Naive thymus-derived CD8-positive, alpha-beta T cell (primary cell): ENCODE data around the gene TSPAN18. TPM values are rescaled to one million over a fixed set of nuclear protein-coding genes. Genes with fewer than 3 reads are reported as not detected.
"Not testable (repeated sequence)": the region's sequence is repeated elsewhere in the genome, so short reads cannot be mapped to it uniquely, and the experiment has no call there.

Experiments
- ATAC-seq, 2 donors: fragments of 150-1000 bp; cut with Tn5 transposase in 1 of 2; sonication (Bioruptor Pico), chemical (Tn5 transposase) in 1 of 2; 1 replicate in 1 of 2; 2 replicates in 1 of 2; pipeline ENCODE4 v1.10.0; 2021; ENCODE audit warnings: mild to moderate bottlenecking in 2 of 2, moderate library complexity in 2 of 2
- POLR2A ChIA-PET: fragments of 350-600 bp; sonication (Branson Sonifier 250); formaldehyde crosslinking; loops from one replicate; lab custom pipeline; 2021; ENCODE audit warnings: antibody characterized with exemption; lab: Charles Lee
- DNase-seq, 10 donors: peaks; one replicate each; pipeline versions ENCODE4 v3.0.0 to v3.0.0-alpha.2; 2020 to 2022
- H3K27ac Mint-ChIP-seq, 10 donors: one replicate each; pipeline ENCODE4 v1.8.0; 2020 to 2022; ENCODE audit warnings: mild to moderate bottlenecking in 10 of 10, mixed read lengths in 10 of 10, moderate library complexity in 4 of 10, inconsistent platforms in 1 of 10
- H3K27me3 Mint-ChIP-seq, 5 donors: one replicate each; pipeline ENCODE4 v1.8.0; 2021 to 2022; ENCODE audit warnings: mixed read lengths in 5 of 5
- H3K36me3 Mint-ChIP-seq, 3 donors: one replicate each; pipeline ENCODE4 v1.8.0; 2020 to 2022; ENCODE audit warnings: mixed read lengths in 3 of 3, mild to moderate bottlenecking in 2 of 3, inconsistent platforms in 1 of 3
- H3K4me1 Mint-ChIP-seq, 4 donors: one replicate each; pipeline ENCODE4 v1.8.0; 2021 to 2022; ENCODE audit warnings: mixed read lengths in 4 of 4
- H3K4me3 Mint-ChIP-seq, 10 donors: one replicate each; pipeline ENCODE4 v1.8.0; 2020 to 2022; ENCODE audit warnings: mild to moderate bottlenecking in 10 of 10, mixed read lengths in 10 of 10, moderate library complexity in 6 of 10, inconsistent platforms in 1 of 10
- H3K9me3 Mint-ChIP-seq, 9 donors: one replicate each; pipeline ENCODE4 v1.8.0; 2020 to 2022; ENCODE audit warnings: mixed read lengths in 9 of 9, mild to moderate bottlenecking in 3 of 9, inconsistent platforms in 1 of 9, moderate library complexity in 1 of 9
- polyA plus RNA-seq, 3 donors: library from polyadenylated mRNA; unstranded; fragments of 300-500 nt; fragmentation: Illumina TruSeq; gene quantifications; one replicate each; pipeline ENCODE4 v1.2.3, GENCODE V29; 2021
- total RNA-seq, 8 experiments: library from RNA in 2 of 8; stranded (reverse) in 2 of 8; gene quantifications; one replicate each; pipeline ENCODE4 v1.2.3 and lab custom pipeline; 2021 to 2026

The TSPAN18 gene
- total and polyA plus RNA-seq, 5 experiments from 2014 or later: 0.73 to 5.5 (median 1.5) TPM

- H3K27ac Mint-ChIP-seq: no peak overlapping the region
- DNase-seq (no peak), ATAC-seq (no peak)
- peaks cover 0 to 2% (median 0%) of the 10 kb centered on the region in 5 donors for H3K27me3 Mint-ChIP-seq
- POLR2A ChIA-PET: no interaction called here
- H3K9me3 Mint-ChIP-seq: peaks cover 0 to 13% (median 0%) of the 10 kb centered on the region in 9 donors
- peaks cover 0 to 2% (median under 1%) of the 10 kb centered on the region in 4 donors for H3K4me1 Mint-ChIP-seq
- peaks cover 0 to 14% (median 3%) of the 10 kb centered on the region in 3 donors for H3K36me3 Mint-ChIP-seq
- no peak overlapping the region for H3K4me3 Mint-ChIP-seq
These were observed 143.4 kb downstream of the TSPAN18 start for GRCh38 chr11:44870181-44870580.

GRCh38 chr11:44870615-44871176, 143.9 kb downstream of the TSPAN18 start:
- Mint-ChIP-seq H3K36me3 (peaks cover 0 to 15% (median 3%) of the 10 kb centered on the region in 3 donors), H3K9me3 (peaks cover 0 to 13% (median 0%) of the 10 kb centered on the region in 9 donors), H3K27me3 (peaks cover 0 to 2% (median 0%) of the 10 kb centered on the region in 5 donors), H3K4me1 (peaks cover 0 to 2% (median under 1%) of the 10 kb centered on the region in 4 donors), H3K27ac (no peak overlapping the region), H3K4me3 (no peak overlapping the region)
- POLR2A ChIA-PET: no interaction called here
- ATAC-seq: no peak
- peak in 1 of 10 donors; percentile 9 for DNase-seq

GRCh38 chr11:44871682-44872081, 144.9 kb downstream of the TSPAN18 start:
- POLR2A ChIA-PET, H3K27ac Mint-ChIP-seq, H3K4me3 Mint-ChIP-seq, H3K27me3 Mint-ChIP-seq, DNase-seq, H3K4me1 Mint-ChIP-seq, ATAC-seq: not testable (repeated sequence)
- H3K9me3 Mint-ChIP-seq: peaks cover 0 to 13% (median 0%) of the 10 kb centered on the region in 9 donors
- H3K36me3 Mint-ChIP-seq: peaks cover 0 to 16% (median 3%) of the 10 kb centered on the region in 3 donors

- Mint-ChIP-seq H3K4me1 (peaks cover 0 to 2% (median under 1%) of the 10 kb centered on the region in 4 donors), H3K9me3 (peaks cover 0 to 13% (median 0%) of the 10 kb centered on the region in 9 donors), H3K27me3 (peaks cover 0 to 2% (median 0%) of the 10 kb centered on the region in 5 donors), H3K27ac (peak overlapping the region in 1 of 10 donors; percentile 19), H3K36me3 (peaks cover 0 to 16% (median 3%) of the 10 kb centered on the region in 3 donors), H3K4me3 (no peak overlapping the region)
- ATAC-seq (no peak), DNase-seq (no peak)
- POLR2A ChIA-PET: no interaction called here
These were observed 145.8 kb downstream of the TSPAN18 start for GRCh38 chr11:44872556-44872955.

- Mint-ChIP-seq H3K27ac (no peak overlapping the region), H3K4me3 (no peak overlapping the region), H3K27me3 (peaks cover 0 to 2% (median 0%) of the 10 kb centered on the region in 5 donors), H3K36me3 (peaks cover 0 to 16% (median 3%) of the 10 kb centered on the region in 3 donors), H3K4me1 (peaks cover 0 to 2% (median under 1%) of the 10 kb centered on the region in 4 donors), H3K9me3 (peaks cover 0 to 13% (median 0%) of the 10 kb centered on the region in 9 donors)
- ATAC-seq: no peak
- no peak for DNase-seq
- POLR2A ChIA-PET: no interaction called here
These were observed 146.8 kb downstream of the TSPAN18 start for GRCh38 chr11:44873537-44873936.

GRCh38 chr11:44874284-44874683, 147.5 kb downstream of the TSPAN18 start:
- ATAC-seq: no peak
- no peak overlapping the region for H3K27ac Mint-ChIP-seq
- peaks cover 0 to 2% (median 0%) of the 10 kb centered on the region in 4 donors for H3K4me1 Mint-ChIP-seq
- peaks cover 0 to 16% (median 3%) of the 10 kb centered on the region in 3 donors for H3K36me3 Mint-ChIP-seq
- DNase-seq: no peak
- no peak overlapping the region for H3K4me3 Mint-ChIP-seq
- peaks cover 0 to 13% (median 0%) of the 10 kb centered on the region in 9 donors for H3K9me3 Mint-ChIP-seq
- POLR2A ChIA-PET: no interaction called here
- H3K27me3 Mint-ChIP-seq: peaks cover 0 to 2% (median 0%) of the 10 kb centered on the region in 5 donors

- Mint-ChIP-seq H3K4me3 (no peak overlapping the region), H3K27ac (no peak overlapping the region), H3K36me3 (peaks cover 0 to 14% (median 3%) of the 10 kb centered on the region in 3 donors), H3K9me3 (peaks cover 0 to 13% (median 0%) of the 10 kb centered on the region in 9 donors), H3K27me3 (peaks cover 0 to 2% (median 0%) of the 10 kb centered on the region in 5 donors), H3K4me1 (peaks cover 0 to 2% (median 0%) of the 10 kb centered on the region in 4 donors)
- DNase-seq (no peak), ATAC-seq (no peak)
- POLR2A ChIA-PET: no interaction called here
These were observed 148.3 kb downstream of the TSPAN18 start for GRCh38 chr11:44875037-44875436.

- Mint-ChIP-seq H3K36me3 (peaks cover 0 to 2% (median 0%) of the 10 kb centered on the region in 3 donors), H3K4me1 (peaks cover 0 to 2% (median 0%) of the 10 kb centered on the region in 4 donors), H3K9me3 (peaks cover 0 to 6% (median 0%) of the 10 kb centered on the region in 9 donors), H3K4me3 (no peak overlapping the region), H3K27ac (no peak overlapping the region), H3K27me3 (no peaks in the 10 kb centered on the region)
- POLR2A ChIA-PET: no interaction called here
- no peak for ATAC-seq
- no peak for DNase-seq
These were observed 149.5 kb downstream of the TSPAN18 start for GRCh38 chr11:44876194-44876723.

- no peaks in the 10 kb centered on the region for H3K4me1 Mint-ChIP-seq
- POLR2A ChIA-PET: no interaction called here
- DNase-seq (no peak), ATAC-seq (no peak)
- H3K4me3 Mint-ChIP-seq: no peak overlapping the region
- H3K36me3 Mint-ChIP-seq: peaks cover 0 to 2% (median 0%) of the 10 kb centered on the region in 3 donors
- H3K27ac Mint-ChIP-seq: no peak overlapping the region
- no peaks in the 10 kb centered on the region for H3K27me3 Mint-ChIP-seq
- H3K9me3 Mint-ChIP-seq: no peaks in the 10 kb centered on the region
These were observed 150.1 kb downstream of the TSPAN18 start for GRCh38 chr11:44876906-44877305.

GRCh38 chr11:44877571-44878497, 151.1 kb downstream of the TSPAN18 start:
- no peaks in the 10 kb centered on the region for H3K4me1 Mint-ChIP-seq
- peaks cover 0 to 2% (median 0%) of the 10 kb centered on the region in 3 donors for H3K36me3 Mint-ChIP-seq
- H3K4me3 Mint-ChIP-seq: no peak overlapping the region
- H3K27ac Mint-ChIP-seq: no peak overlapping the region
- no peak for ATAC-seq
- H3K9me3 Mint-ChIP-seq: no peaks in the 10 kb centered on the region
- no peaks in the 10 kb centered on the region for H3K27me3 Mint-ChIP-seq
- POLR2A ChIA-PET: no interaction called here
- DNase-seq: no peak

- Mint-ChIP-seq H3K9me3 (no peaks in the 10 kb centered on the region), H3K36me3 (peaks cover 0 to 2% (median 0%) of the 10 kb centered on the region in 3 donors)
- POLR2A ChIA-PET: no interaction called here
These were observed 151.9 kb downstream of the TSPAN18 start for GRCh38 chr11:44878711-44879110.

GRCh38 chr11:44879432-44879831, 152.7 kb downstream of the TSPAN18 start:
- DNase-seq: no peak
- Mint-ChIP-seq H3K27me3 (peaks cover 0 to 1% (median 0%) of the 10 kb centered on the region in 5 donors), H3K27ac (no peak overlapping the region), H3K36me3 (peaks cover 0 to 2% (median 0%) of the 10 kb centered on the region in 3 donors), H3K4me3 (no peak overlapping the region), H3K4me1 (no peaks in the 10 kb centered on the region), H3K9me3 (no peaks in the 10 kb centered on the region)
- POLR2A ChIA-PET: no interaction called here
- ATAC-seq: no peak

More at GRCh38 chr11:44878711-44879110, 151.9 kb downstream of the TSPAN18 start:
- H3K4me1 Mint-ChIP-seq: no peaks in the 10 kb centered on the region
- DNase-seq (no peak), ATAC-seq (no peak)
- H3K4me3 Mint-ChIP-seq: no peak overlapping the region
- H3K27ac Mint-ChIP-seq: no peak overlapping the region
- H3K27me3 Mint-ChIP-seq: peaks cover 0 to 1% (median 0%) of the 10 kb centered on the region in 5 donors
